Stimulated activated CD4-positive, alpha-beta T cell treated with anti-CD3 and anti-CD28 coated beads, Interleukin-1b, Interleukin-23, amount 100 ng/mL, for 48 hours (primary cell): ENCODE data around the gene CAPN2.

Experiments
- DNase-seq: peaks from one replicate; pipeline ENCODE4 v3.0.0-alpha.2; 2020

CAPN2 gene

GRCh38 chr1:223763881-223764280 is 51.5 kb downstream of the CAPN2 start:
- DNase-seq = no peak

- no peak for DNase-seq
These were observed 52.8 kb downstream of the CAPN2 start for GRCh38 chr1:223765036-223765718.

GRCh38 chr1:223765719-223766340 is 53.5 kb downstream of the CAPN2 start:
- no peak for DNase-seq

GRCh38 chr1:223770621-223771315 is 58.4 kb downstream of the CAPN2 start:
- DNase-seq = no peak

- DNase-seq = no peak
These were observed 59.1 kb downstream of the CAPN2 start for GRCh38 chr1:223771469-223771813.

GRCh38 chr1:223771814-223772770 is 59.8 kb downstream of the CAPN2 start:
- DNase-seq = no peak

- no peak for DNase-seq
These were observed 60.4 kb downstream of the CAPN2 start for GRCh38 chr1:223772771-223773160.

- DNase-seq = no peak
These were observed 61.9 kb downstream of the CAPN2 start for GRCh38 chr1:223774134-223774814.

- DNase-seq = no peak
These were observed 62.7 kb downstream of the CAPN2 start for GRCh38 chr1:223775054-223775453.

GRCh38 chr1:223775711-223776074 is 63.4 kb downstream of the CAPN2 start:
- no peak for DNase-seq

- peak; percentile 66 for DNase-seq
These were observed 63.9 kb downstream of the CAPN2 start for GRCh38 chr1:223776075-223776814.

GRCh38 chr1:223776826-223777454 is 64.6 kb downstream of the CAPN2 start:
- DNase-seq = no peak

- no peak for DNase-seq
These were observed 68.0 kb downstream of the CAPN2 start for GRCh38 chr1:223780318-223780717.

GRCh38 chr1:223780949-223781348 is 68.6 kb downstream of the CAPN2 start:
- no peak for DNase-seq

- no peak for DNase-seq
These were observed 71.3 kb downstream of the CAPN2 start for GRCh38 chr1:223783676-223784075.

GRCh38 chr1:223784541-223784940 is 72.2 kb downstream of the CAPN2 start:
- DNase-seq = no peak

GRCh38 chr1:223785808-223786207 is 73.5 kb downstream of the CAPN2 start:
- DNase-seq = no peak

- DNase-seq = no peak
These were observed 76.5 kb downstream of the CAPN2 start for GRCh38 chr1:223788746-223789415.

GRCh38 chr1:223792046-223792445 is 79.7 kb downstream of the CAPN2 start:
- DNase-seq = no peak

- DNase-seq = no peak
These were observed 81.4 kb downstream of the CAPN2 start for GRCh38 chr1:223793716-223794115.
